DMS79 (cell line): ENCODE measurements around the gene FRMD3.

Experiments used
- DNase-seq: peaks from one replicate; lab custom pipeline; 2025; lab: John Stamatoyannopoulos, UW

Gene FRMD3

GRCh38 chr9:83281306-83282255 lies 256.6 kb downstream of the FRMD3 start:
- DNase-seq: peak; percentile 83

- no peak for DNase-seq
These were observed 257.4 kb downstream of the FRMD3 start for GRCh38 chr9:83280790-83281189.

GRCh38 chr9:83280268-83280667 lies 257.9 kb downstream of the FRMD3 start:
- DNase-seq: no peak

- DNase-seq: no peak
These were observed 263.4 kb downstream of the FRMD3 start for GRCh38 chr9:83274787-83275186.

- no peak for DNase-seq
These were observed 266.5 kb downstream of the FRMD3 start for GRCh38 chr9:83271665-83272071.

- peak; percentile 16 for DNase-seq
These were observed 268.1 kb downstream of the FRMD3 start for GRCh38 chr9:83270116-83270515.

- no peak for DNase-seq
These were observed 270.5 kb downstream of the FRMD3 start for GRCh38 chr9:83267741-83268140.

GRCh38 chr9:83266666-83267496 lies 271.3 kb downstream of the FRMD3 start:
- no peak for DNase-seq

- DNase-seq: no peak
These were observed 271.9 kb downstream of the FRMD3 start for GRCh38 chr9:83266331-83266665.

- no peak for DNase-seq
These were observed 273.9 kb downstream of the FRMD3 start for GRCh38 chr9:83264315-83264714.

- no peak for DNase-seq
These were observed 278.6 kb downstream of the FRMD3 start for GRCh38 chr9:83259558-83259957.

GRCh38 chr9:83257937-83258891 lies 280.0 kb downstream of the FRMD3 start:
- DNase-seq: no peak

- no peak for DNase-seq
These were observed 290.5 kb downstream of the FRMD3 start for GRCh38 chr9:83247732-83248131.

GRCh38 chr9:83245979-83246659 lies 292.1 kb downstream of the FRMD3 start:
- no peak for DNase-seq

- no peak for DNase-seq
These were observed 296.1 kb downstream of the FRMD3 start for GRCh38 chr9:83242066-83242465.

- DNase-seq: no peak
These were observed 297.5 kb downstream of the FRMD3 start for GRCh38 chr9:83240671-83241070.

GRCh38 chr9:83239747-83240146 lies 298.5 kb downstream of the FRMD3 start:
- no peak for DNase-seq

- peak; percentile 40 for DNase-seq
These were observed 299.1 kb downstream of the FRMD3 start for GRCh38 chr9:83238871-83239640.

GRCh38 chr9:83236029-83236696 lies 302.0 kb downstream of the FRMD3 start:
- DNase-seq: no peak

- DNase-seq: no peak
These were observed 302.7 kb downstream of the FRMD3 start for GRCh38 chr9:83235526-83235925.
